Frontal cortex (tissue), 1 donor: Measurements from ENCODE around the gene ZBTB46. TPM values are rescaled to one million over a fixed set of nuclear protein-coding genes. Genes with fewer than 3 reads are reported as not detected.

Experiments
- small RNA-seq: library from RNA; depleted of rRNA; stranded (forward); fragments of <200 nt; gene quantifications from one replicate; pipeline ENCODE3, GENCODE V24; 2014
- total RNA-seq: library from RNA; depleted of rRNA; stranded (reverse); fragments of >200 nt; gene quantifications from one replicate; pipeline ENCODE4 v1.2.3, GENCODE V29; 2014

Gene ZBTB46
- total RNA-seq, 1 donor from 2014 or later = 22.4 TPM

Small RNA genes lying within 50 kb of the gene (small RNA-seq; reads per million reads assigned to genes)
- gene LIME1 (not detected), gene TNFRSF6B (not detected)

Other genes starting within 250 kb of the ZBTB46 start
- gene GMEB2, start 204.2 kb downstream of the ZBTB46 start, total RNA-seq = 6.1 TPM
- 104 TPM for gene STMN3, start 177.8 kb downstream of the ZBTB46 start, total RNA-seq
- gene RTEL1, start 173.0 kb downstream of the ZBTB46 start, total RNA-seq = 8.2 TPM
- not detected for gene TNFRSF6B, start 134.6 kb downstream of the ZBTB46 start, total RNA-seq
- 18.3 TPM for gene ARFRP1, start 123.3 kb downstream of the ZBTB46 start, total RNA-seq
- gene ZGPAT, start 123.2 kb downstream of the ZBTB46 start, total RNA-seq = 6.5 TPM
- 4.9 TPM for gene LIME1, start 94.6 kb downstream of the ZBTB46 start, total RNA-seq
- 1.2 TPM for gene SLC2A4RG, start 91.5 kb downstream of the ZBTB46 start, total RNA-seq
- not detected for gene ABHD16B, start 30.2 kb upstream of the ZBTB46 start, total RNA-seq
- 22.4 TPM for gene TPD52L2, start 34.0 kb upstream of the ZBTB46 start, total RNA-seq
- 102 TPM for gene DNAJC5, start 63.9 kb upstream of the ZBTB46 start, total RNA-seq
- 14.3 TPM for gene UCKL1, start 125.2 kb upstream of the ZBTB46 start, total RNA-seq
- 15.9 TPM for gene ZNF512B, start 138.7 kb upstream of the ZBTB46 start, total RNA-seq
- 5.7 TPM for gene SAMD10, start 148.4 kb upstream of the ZBTB46 start, total RNA-seq
- gene PRPF6, start 149.9 kb upstream of the ZBTB46 start, total RNA-seq = 81.9 TPM
- 1.2 TPM for gene C20orf204, start 204.9 kb upstream of the ZBTB46 start, total RNA-seq
- 0.41 TPM for gene SOX18, start 218.4 kb upstream of the ZBTB46 start, total RNA-seq
- 36.7 TPM for gene TCEA2, start 231.9 kb upstream of the ZBTB46 start, total RNA-seq
- 7.7 TPM for gene RGS19, start 248.3 kb upstream of the ZBTB46 start, total RNA-seq
- gene OPRL1, start 248.8 kb upstream of the ZBTB46 start, total RNA-seq = 13.5 TPM